GM21619 (cell line): ENCODE results near the gene SGMS1.
"Not testable (repeated sequence)": the region's sequence is repeated elsewhere in the genome, so short reads cannot be mapped to it uniquely, and the experiment has no call there.

Experiments
- ATAC-seq: cut with Tn5 transposase; IDR thresholded peaks from one replicate; pipeline ENCODE4 v1.9.1; 2021; ENCODE audit not compliant: unreplicated experiment

The SGMS1 gene

GRCh38 chr10:50384238-50384637 is 239.5 kb downstream of the SGMS1 start:
- ATAC-seq: no peak

- no peak for ATAC-seq
Measured at GRCh38 chr10:50382576-50383023, 241.2 kb downstream of the SGMS1 start.

- ATAC-seq: no peak
Measured at GRCh38 chr10:50381642-50382041, 242.1 kb downstream of the SGMS1 start.

GRCh38 chr10:50379616-50380015 is 244.1 kb downstream of the SGMS1 start:
- ATAC-seq: no peak

- no peak for ATAC-seq
Measured at GRCh38 chr10:50375745-50376144, 248.0 kb downstream of the SGMS1 start.

DNA sequence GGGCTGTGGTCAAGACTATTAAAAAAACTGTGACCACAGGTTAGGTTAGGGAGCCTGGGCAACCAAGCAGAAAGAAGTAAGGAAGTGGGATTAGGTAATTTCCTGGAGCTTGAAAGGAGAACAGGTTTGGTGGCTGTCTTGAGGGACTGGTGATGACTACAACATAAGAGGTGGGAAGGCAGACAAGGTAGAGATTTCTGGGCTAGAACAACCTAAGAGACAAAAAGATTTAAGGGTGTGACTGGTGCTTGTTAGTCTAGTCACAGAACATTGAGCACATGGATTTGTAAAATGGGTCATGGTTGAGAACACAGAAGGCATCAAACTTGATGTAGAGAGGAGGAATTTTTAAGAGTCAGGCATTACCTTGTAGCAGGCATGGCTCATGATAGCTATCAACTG is 248.7 kb downstream of the SGMS1 start:
- ATAC-seq: no peak

DNA sequence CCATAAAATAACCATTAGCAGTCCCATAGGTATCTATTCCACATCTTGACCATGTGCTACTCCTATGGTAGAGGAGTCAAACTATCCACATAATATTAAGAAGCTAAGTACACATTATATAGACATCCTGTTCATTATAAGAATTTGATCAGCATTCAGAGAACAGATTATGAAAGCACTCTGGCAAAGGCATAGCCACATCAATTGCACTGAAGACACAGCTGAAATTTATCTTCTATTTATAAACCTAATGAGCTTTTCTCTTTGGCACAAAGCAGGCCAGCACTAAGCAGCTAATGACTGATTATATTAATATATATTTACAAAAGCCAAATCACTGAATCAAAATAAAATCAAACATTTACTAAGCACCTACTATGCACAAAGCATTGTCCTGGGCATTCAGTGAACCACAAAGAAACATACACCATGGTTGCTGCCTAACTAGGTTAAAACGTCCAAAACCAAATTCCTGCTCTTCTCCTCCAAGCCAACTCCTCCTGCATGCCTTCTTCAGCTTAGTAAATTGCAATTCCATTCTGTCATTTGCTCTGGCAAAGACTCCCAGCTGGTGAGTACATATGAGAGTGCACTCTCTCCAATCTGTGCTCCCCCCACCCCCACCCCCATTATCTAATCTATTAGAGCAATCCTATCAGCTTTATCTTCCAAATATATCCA is 249.8 kb downstream of the SGMS1 start:
- no peak for ATAC-seq

DNA sequence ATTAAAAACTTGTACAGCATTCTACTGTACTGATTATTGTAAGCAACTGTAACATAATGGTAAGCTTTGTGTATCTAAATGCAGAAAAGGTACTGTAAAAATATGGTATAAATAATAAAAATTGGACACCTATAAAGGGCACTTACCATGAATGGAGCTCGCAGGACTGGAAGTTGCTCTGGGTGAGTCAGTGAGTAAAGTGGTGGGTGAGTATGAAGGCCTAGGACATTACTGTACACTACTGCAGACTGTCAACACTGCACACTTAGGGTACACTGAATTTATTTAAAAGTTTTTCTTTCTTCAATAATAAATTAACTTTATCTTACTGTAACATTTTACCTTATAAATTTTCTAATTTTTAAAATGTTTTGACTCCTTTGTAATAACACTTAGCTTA is 253.8 kb downstream of the SGMS1 start:
- no peak for ATAC-seq

DNA sequence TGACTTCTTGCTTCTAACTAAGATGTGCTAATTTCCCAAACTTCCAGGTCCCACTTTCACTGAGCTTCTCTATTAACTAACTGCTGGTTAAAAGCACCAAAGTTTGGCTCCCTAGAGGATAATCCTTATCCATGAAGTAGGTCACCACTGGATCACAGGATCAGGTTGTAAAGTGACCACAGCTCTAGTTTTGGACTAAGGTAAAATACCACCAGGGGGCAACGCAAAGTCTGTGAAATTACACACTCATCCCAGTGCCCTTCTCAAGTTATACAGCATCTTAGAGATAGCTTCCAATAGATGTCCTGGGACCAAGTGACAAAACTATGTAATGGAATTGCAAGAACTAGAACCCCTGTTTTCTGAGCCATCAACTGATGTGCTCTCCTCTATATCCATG is 256.0 kb downstream of the SGMS1 start:
- ATAC-seq: no peak

- not testable (repeated sequence) for ATAC-seq
Measured at GRCh38 chr10:50366421-50366820, 257.3 kb downstream of the SGMS1 start.

- not testable (repeated sequence) for ATAC-seq
Measured at GRCh38 chr10:50364730-50365129, 259.0 kb downstream of the SGMS1 start.

- peak; percentile 85 for ATAC-seq
Measured at GRCh38 chr10:50362547-50363125, 261.1 kb downstream of the SGMS1 start.

GRCh38 chr10:50361946-50362345 is 261.8 kb downstream of the SGMS1 start:
- no peak for ATAC-seq

DNA sequence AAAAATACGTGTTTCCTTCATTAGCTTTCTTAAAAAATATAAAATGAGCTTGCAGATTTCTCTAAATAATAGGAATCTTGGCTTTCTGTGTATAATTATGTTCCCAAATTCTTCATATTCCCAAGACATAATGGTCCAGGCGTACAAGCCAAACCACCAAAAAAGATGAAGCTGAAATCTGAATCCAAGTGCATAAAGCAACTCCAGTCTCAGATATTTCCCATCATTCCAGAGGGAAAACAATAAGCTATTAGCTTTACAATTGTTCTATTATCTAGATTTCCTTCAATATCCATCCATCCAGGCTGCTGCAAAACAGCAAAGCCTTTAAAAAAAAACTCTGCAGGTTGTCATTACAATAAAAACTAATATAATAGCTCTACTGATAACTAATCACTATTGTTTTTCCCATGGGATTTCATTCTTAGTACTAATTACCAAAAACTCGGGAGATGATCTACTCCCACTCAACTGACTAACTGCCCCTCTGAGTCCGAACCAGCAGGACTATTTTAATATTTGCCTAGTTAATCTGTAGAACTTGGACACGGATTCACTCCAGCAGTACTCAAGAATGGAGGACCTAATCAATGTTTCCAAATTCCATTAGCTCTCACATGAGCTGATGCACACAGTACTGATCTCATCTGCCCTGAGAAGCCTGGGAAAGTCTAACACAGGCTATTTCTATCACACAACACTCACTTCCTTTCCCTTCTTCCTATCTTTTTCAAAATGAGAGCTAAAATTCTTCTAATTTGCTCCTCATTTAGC is 263.5 kb downstream of the SGMS1 start:
- ATAC-seq: no peak

DNA sequence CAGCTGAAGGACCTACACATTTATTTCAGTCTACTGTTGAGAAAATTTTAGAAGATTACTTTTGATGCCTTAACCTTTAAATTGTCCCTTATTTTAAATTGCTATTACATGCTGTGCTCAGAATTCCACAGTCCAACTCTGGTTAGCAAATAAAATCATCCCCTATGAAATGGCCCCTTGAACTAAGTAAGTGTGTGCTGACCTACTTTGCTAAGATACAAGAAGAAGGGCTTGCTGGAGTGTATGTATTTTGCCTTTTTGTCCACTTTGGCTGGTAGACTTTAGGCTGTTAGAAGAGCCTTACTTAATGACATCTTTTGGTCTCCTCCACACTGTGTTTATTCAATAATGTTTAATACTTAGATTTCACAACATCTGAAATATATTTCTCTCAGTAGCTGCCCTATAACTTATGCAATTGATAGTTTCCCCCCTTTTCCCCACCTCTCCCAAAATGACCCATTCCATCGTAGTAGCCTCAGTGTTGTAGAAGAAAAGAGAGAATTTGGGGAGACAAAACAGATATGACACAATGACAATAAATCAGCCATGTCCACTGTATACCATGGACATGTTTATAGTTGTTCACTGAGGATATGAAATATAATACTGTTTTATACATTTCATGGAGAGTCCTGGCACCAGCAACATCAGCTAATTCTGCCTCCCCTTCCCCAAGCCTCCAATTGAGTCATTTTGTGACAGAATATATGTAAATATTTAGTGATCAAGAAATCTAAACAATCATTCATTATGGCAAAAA is 264.6 kb downstream of the SGMS1 start:
- no peak for ATAC-seq

GRCh38 chr10:50358411-50358810 is 265.3 kb downstream of the SGMS1 start:
- no peak for ATAC-seq

DNA sequence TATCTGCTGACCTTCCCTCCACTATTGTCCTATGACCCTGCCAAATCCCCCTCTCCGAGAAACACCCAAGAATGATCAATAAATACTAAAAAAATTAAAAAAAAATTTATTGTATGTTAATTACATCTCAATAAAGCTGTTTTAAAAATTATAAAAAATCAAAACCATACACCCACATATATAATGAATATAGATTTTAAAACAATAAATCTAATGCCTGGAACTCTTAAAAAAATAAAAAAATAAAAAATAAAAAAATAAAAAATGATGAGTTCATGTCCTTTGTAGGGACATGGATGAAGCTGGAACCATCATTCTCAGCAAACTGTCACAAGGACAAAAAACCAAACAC is 267.3 kb downstream of the SGMS1 start:
- not testable (repeated sequence) for ATAC-seq

DNA sequence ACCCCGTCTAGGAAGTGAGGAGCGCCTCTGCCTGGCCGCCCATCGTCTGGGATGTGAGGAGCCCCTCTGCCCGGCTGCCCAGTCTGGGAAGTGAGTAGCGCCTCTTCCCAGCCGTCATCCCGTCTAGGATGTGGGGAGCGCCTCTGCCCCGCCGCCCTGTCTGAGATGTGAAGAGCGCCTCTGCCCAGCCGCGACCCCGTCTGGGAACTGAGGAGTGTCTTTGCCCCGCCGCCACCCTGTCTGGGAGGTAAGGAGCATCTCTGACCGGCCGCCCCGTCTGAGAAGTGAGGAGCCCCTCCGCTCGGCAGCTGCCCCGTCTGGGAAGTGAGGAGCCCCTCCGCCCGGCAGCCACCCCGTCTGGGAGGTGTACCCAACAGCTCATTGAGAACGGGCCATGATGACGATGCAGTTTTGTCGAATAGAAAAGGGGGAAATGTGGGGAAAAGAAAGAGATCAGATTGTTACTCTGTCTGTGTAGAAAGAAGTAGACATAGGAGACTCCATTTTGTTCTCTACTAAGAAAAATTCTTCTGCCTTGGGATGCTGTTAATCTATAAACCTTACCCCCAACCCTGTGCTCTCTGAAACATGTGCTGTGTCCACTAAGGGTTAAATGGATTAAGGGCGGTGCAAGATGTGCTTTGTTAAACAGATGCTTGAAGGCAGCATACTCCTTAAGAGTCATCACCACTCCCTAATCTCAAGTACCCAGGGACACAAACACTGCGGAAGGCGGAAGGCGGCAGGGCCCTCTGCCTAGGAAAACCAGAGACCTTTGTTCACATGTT is 267.9 kb downstream of the SGMS1 start:
- not testable (repeated sequence) for ATAC-seq

- ATAC-seq: no peak
Measured at GRCh38 chr10:50351483-50352146, 272.1 kb downstream of the SGMS1 start.

DNA sequence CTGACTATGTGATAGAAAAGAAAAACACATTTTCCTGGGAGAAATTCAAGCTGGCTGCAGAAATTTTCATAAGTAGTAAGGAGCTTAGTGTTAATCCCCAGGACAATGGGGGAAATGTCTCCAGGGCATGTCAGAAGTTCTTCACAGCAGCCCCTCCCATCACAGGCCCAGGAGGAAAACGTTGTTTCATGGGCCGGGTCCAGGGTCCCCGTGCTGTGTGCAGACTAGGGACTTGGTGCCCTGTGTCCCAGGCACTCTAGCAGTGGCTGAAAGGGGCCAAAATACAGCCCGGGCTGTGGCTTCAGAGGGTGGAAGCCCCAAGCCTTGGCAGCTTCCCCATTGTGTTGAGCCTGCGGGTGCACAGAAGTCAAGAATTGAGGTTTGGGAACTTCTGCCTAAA is 273.4 kb downstream of the SGMS1 start:
- ATAC-seq: no peak
